AG10803 (cell line): Measurements from ENCODE around the gene EIF4G1.

ENCODE experiments used
- DNase-seq: peaks from one replicate; pipeline ENCODE4 v3.0.0; 2010; ENCODE audit warnings: low read depth
- H3K4me3 ChIP-seq: 2 replicates; pipeline ENCODE4 v1.5.1; 2011; ENCODE audit warnings: mild to moderate bottlenecking, low read length, control low read depth
- TF ChIP-seq, protein P1 (sequence below): conservative IDR thresholded peaks from 2 replicates; pipeline ENCODE4 v1.5.1; 2011; ENCODE audit warnings: mild to moderate bottlenecking, low read length, control low read depth, inconsistent platforms

EIF4G1 gene

GRCh38 chr3:184358921-184359350 lies 44.5 kb downstream of the EIF4G1 start:
- H3K4me3 ChIP-seq = no peak overlapping the region
- DNase-seq = no peak
- TF ChIP-seq, protein P1, sequence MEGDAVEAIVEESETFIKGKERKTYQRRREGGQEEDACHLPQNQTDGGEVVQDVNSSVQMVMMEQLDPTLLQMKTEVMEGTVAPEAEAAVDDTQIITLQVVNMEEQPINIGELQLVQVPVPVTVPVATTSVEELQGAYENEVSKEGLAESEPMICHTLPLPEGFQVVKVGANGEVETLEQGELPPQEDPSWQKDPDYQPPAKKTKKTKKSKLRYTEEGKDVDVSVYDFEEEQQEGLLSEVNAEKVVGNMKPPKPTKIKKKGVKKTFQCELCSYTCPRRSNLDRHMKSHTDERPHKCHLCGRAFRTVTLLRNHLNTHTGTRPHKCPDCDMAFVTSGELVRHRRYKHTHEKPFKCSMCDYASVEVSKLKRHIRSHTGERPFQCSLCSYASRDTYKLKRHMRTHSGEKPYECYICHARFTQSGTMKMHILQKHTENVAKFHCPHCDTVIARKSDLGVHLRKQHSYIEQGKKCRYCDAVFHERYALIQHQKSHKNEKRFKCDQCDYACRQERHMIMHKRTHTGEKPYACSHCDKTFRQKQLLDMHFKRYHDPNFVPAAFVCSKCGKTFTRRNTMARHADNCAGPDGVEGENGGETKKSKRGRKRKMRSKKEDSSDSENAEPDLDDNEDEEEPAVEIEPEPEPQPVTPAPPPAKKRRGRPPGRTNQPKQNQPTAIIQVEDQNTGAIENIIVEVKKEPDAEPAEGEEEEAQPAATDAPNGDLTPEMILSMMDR = no peak

DNA sequence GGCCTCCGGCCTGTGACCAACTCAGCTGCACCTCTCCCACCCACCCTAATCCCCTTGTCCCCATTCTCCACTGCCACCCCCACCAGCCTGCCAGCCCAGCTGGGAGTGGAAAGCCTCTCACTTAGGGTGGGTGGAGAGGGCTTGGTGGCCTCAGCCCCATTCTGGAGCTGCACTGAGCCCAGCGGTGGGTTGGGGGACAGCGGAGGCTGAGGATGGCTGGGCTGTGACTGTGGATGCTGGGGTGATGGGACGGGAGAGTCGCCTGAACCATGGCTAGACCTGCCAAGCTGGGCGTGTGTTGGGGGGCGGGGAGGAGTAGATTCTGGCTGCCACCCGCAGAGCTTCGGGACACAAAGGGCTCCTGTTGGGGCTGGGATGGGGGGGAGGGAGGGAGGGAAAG lies 45.2 kb downstream of the EIF4G1 start:
- TF ChIP-seq, protein P1 = no peak
- H3K4me3 ChIP-seq = no peak overlapping the region
- DNase-seq = no peak

- peak overlapping the region; percentile 78 for H3K4me3 ChIP-seq
- no peak for DNase-seq
- TF ChIP-seq, protein P1 = no peak
Measured at GRCh38 chr3:184360070-184360928, 45.9 kb downstream of the EIF4G1 start.

DNA sequence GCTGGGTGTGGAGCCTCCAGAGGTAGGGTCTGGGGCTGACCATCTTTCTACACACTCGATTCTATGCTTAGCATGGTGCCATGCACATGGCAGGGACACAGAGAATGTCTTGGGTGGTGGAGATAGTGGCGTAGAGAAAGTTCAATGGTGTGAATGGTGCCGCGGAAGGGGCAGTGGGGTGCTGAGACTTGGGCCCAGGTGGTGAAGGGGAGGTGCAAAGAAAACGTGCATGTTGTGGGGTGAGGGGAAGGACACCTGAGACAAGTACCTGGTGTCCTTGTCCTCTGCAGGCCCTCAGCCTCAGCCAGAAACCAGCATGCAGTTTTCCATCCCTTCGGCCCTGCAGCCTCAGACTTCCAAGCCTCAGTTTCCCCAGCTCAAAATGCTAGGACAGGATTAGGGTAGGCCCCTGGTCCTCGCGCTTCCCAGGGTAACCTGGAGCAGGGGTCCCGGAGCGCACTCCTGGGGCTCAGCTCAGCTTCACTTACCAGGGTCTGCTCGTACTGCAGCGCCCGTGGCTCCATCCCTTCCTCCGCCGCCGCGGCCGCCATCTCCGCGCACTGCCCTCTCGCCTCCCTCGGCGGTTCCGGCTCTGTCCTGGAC lies 46.6 kb downstream of the EIF4G1 start:
- DNase-seq = no peak
- TF ChIP-seq, protein P1 = no peak
- H3K4me3 ChIP-seq = peak overlapping the region; percentile 78

DNA sequence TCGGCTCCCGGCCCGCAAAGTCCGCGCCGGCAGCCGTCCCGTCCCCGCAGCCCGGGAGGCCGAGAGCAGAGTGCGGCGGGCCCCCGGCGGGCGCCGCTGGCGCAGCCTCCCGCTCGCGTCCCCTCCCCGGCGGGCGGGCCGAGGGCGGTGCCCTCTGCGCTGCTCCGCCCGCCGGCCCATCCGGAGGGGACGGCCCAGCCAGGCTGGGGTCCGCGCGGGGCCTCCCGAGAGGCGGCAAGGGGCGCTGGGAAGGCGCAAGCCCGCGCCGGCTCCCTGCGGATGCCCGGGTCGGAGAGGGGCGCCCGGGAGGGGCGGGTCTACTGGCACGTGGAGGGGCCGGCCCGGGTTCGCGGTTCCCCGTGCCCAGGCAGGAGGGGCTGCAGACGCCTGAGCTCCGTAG lies 47.1 kb downstream of the EIF4G1 start, which contains the start of the genes CLCN2 and POLR2H:
CLCN2 (minus strand) TSS at position 74 of the 400 bp plus-strand sequence. CDS start 126 bp downstream, outside the sequence.
POLR2H (plus strand) TSS at position 179 of the 400 bp plus-strand sequence. CDS start 1,783 bp downstream, outside the sequence.
- peak within 1 kb of the TSS; percentile 85 for H3K4me3 ChIP-seq
- DNase-seq = peak; percentile 27
- TF ChIP-seq, protein P1 = no peak

- TF ChIP-seq, protein P1 = no peak
Measured at GRCh38 chr3:184361932-184362667, 47.7 kb downstream of the EIF4G1 start.

More at GRCh38 chr3:184361932-184362667, 47.7 kb downstream of the EIF4G1 start:
- DNase-seq = peak; percentile 47
- peak overlapping the region; percentile 85 for H3K4me3 ChIP-seq
